ENCODE results near the gene MYO5C. TPM values are rescaled to one million over a fixed set of nuclear protein-coding genes. Genes with fewer than 3 reads are reported as not detected.

The MYO5C gene
- total and polyA plus RNA-seq, 2 of the 13 experiments (the other 11 are each of a cell fraction or from before 2014, with no cell fraction given) = 15.7 to 23.7 TPM

GRCh38 chr15:52290329-52290728 lies 5.3 kb downstream of the MYO5C start:
- POLR2A ChIA-PET = interaction anchor here (1.7 kb wide), 1 partner anchor 9 kb away, joined by 5 read pairs; no protein-coding TSS in a partner anchor
- intact Hi-C loops (cut with micrococcal nuclease; ENCODE audit: unreplicated experiment) (no loop called here), in situ Hi-C loops (cut with HindIII; ENCODE audit: extremely low pct_ligation_motif_present, low pct_unique_long_range_greater_than_20kb) (no loop called here)
- FAIRE-seq (no peak), DNase-seq (ENCODE audit: low spot score) (no peak), ATAC-seq (no peak)
- H3K9ac ChIP-seq (ENCODE audit: insufficient read depth, low read depth, low read length) = no peak overlapping the region
- no peak overlapping the region for H3K4me2 ChIP-seq (ENCODE audit: low read depth, low read length)
- H3K4me1 ChIP-seq (ENCODE audit: insufficient read depth, low read length) = peaks cover 75% of the 10 kb centered on the region
- H3K79me2 ChIP-seq (ENCODE audit: insufficient read depth, low read length) = peaks cover 50% of the 10 kb centered on the region
- no peak overlapping the region for H3K4me3 ChIP-seq (replicated peaks in 1 of 3; ENCODE audit: insufficient read depth in 1 of 3, low read depth in 2 of 3, low read length in 3 of 3)
- H3K27me3 ChIP-seq (ENCODE audit: control insufficient read depth in 1 of 2, insufficient read depth in 2 of 2, low read length in 2 of 2) = no peaks in the 10 kb centered on the region
- H3K36me3 ChIP-seq (replicated peaks in 1 of 2; ENCODE audit: control insufficient read depth in 1 of 2, insufficient read depth in 2 of 2, low read length in 2 of 2) = peaks cover 0 to 7% of the 10 kb centered on the region in 2 experiments; a peak in 1 of 5 replicates
- H3K9me3 ChIP-seq (ENCODE audit: low read length) = no peaks in the 10 kb centered on the region
- WGBS (ENCODE audit: low lambda C conversion rate) = 48% methylated on average over 4 of the region's 4 CpGs
- BruUV-seq (replicated peaks) = no TSS peak
- no peak overlapping the region for H3K27ac ChIP-seq (ENCODE audit: extremely low read length, insufficient read depth, low read length)
- no peak for TF ChIP-seq IKZF5 (CRISPR knock-in tag; IDR thresholded peaks at IDR 0.05)
- no peak for TF ChIP-seq ZNF234 (CRISPR knock-in tag; conservative IDR thresholded peaks at IDR 0.05)
- TF ChIP-seq HOXA5 (CRISPR knock-in tag; IDR thresholded peaks at IDR 0.05) = no peak
- TF ChIP-seq ZNF720 (CRISPR knock-in tag; IDR thresholded peaks at IDR 0.05) = no peak
- no peak for TF ChIP-seq ZNF850 (CRISPR knock-in tag; conservative IDR thresholded peaks at IDR 0.05)
- TF ChIP-seq SIX1 (CRISPR knock-in tag; IDR thresholded peaks at IDR 0.05; ENCODE audit: borderline replicate concordance) = no peak
- TF ChIP-seq UBTF (CRISPR knock-in tag; IDR thresholded peaks at IDR 0.05) = no peak
- TF ChIP-seq ZBED4 (CRISPR knock-in tag; IDR thresholded peaks at IDR 0.05; ENCODE audit: borderline replicate concordance) = no peak
- TF ChIP-seq SP1 (IDR thresholded peaks at IDR 0.05) = no peak
- TF ChIP-seq SP1 (CRISPR knock-in tag; IDR thresholded peaks at IDR 0.05) = no peak
- no peak for TF ChIP-seq ZNF10 (CRISPR knock-in tag; IDR thresholded peaks at IDR 0.05; ENCODE audit: borderline replicate concordance, low read depth)
- no peak for TF ChIP-seq ZNF282 (IDR thresholded peaks at IDR 0.05; ENCODE audit: partially characterized antibody)
- TF ChIP-seq ZNF589 (CRISPR knock-in tag; conservative IDR thresholded peaks at IDR 0.05) = no peak
- TF ChIP-seq ZKSCAN8 (CRISPR knock-in tag; IDR thresholded peaks at IDR 0.05; ENCODE audit: borderline replicate concordance) = no peak
- no peak for TF ChIP-seq ZFP82 (CRISPR knock-in tag; IDR thresholded peaks at IDR 0.05; ENCODE audit: borderline replicate concordance)
- TF ChIP-seq ESRRA (CRISPR knock-in tag; IDR thresholded peaks at IDR 0.05; ENCODE audit: low read depth) = no peak
- CTCF ChIA-PET (ENCODE audit: low intra/inter-chr PET ratio, low total read pairs) = no interaction called here
- no peak overlapping the region for H2AFZ ChIP-seq (ENCODE audit: low read length)
- H4K20me1 ChIP-seq (ENCODE audit: insufficient read depth, low read length) = no peaks in the 10 kb centered on the region
